Measurements from ENCODE around the gene IKZF1.
A peak's percentile ranks its signal among the peaks of the same experiment; 100 is the strongest.

IKZF1 gene

GRCh38 chr7:50399635-50400034, 95.1 kb downstream of the IKZF1 start:
- Histone ChIP-seq H3K4me3 (ENCODE audit: low read depth in 1 of 2, low read length in 2 of 2) (no peak overlapping the region), H3K27ac (ENCODE audit: low read length) (no peak overlapping the region), H3K27me3 (ENCODE audit: insufficient read depth, low read length, poor library complexity) (no peaks in the 10 kb centered on the region), H3K4me1 (ENCODE audit: insufficient read depth, low read length) (no peaks in the 10 kb centered on the region), H3K79me2 (ENCODE audit: insufficient read depth, low read length) (peaks cover 4% of the 10 kb centered on the region), H3K9ac (ENCODE audit: low read depth, low read length) (no peak overlapping the region), H2AFZ (ENCODE audit: low read depth, low read length) (no peak overlapping the region), H3K4me2 (ENCODE audit: insufficient read depth, low read length) (no peak overlapping the region), H3K9me3 (ENCODE audit: insufficient read depth, low read length, severe bottlenecking) (no peaks in the 10 kb centered on the region), H3K36me3 (ENCODE audit: insufficient read depth, low read length) (peaks cover 85% of the 10 kb centered on the region), H4K20me1 (ENCODE audit: insufficient read depth, low read length) (peaks cover 24% of the 10 kb centered on the region; the same call in 1 of the 2 replicates)
- TF ChIP-seq CTCF (IDR thresholded peaks at IDR 0.05; ENCODE audit: borderline replicate concordance, extremely low read depth, low read length, poor library complexity, severe bottlenecking) (no peak), EZH2 (IDR thresholded peaks at IDR 0.05; ENCODE audit: borderline replicate concordance, low read depth, low read length, severe bottlenecking) (no peak)
- ATAC-seq (ENCODE audit: insufficient read depth, low read depth) (no peak), DNase-seq (no peak)

GRCh38 chr7:50400114-50400513, 95.6 kb downstream of the IKZF1 start:
- no peaks in the 10 kb centered on the region for H3K4me1 ChIP-seq (ENCODE audit: insufficient read depth, low read length)
- no peak overlapping the region for H2AFZ ChIP-seq (ENCODE audit: low read depth, low read length)
- peaks cover 24% of the 10 kb centered on the region; the same call in 1 of the 2 replicates for H4K20me1 ChIP-seq (ENCODE audit: insufficient read depth, low read length)
- no peaks in the 10 kb centered on the region for H3K27me3 ChIP-seq (ENCODE audit: insufficient read depth, low read length, poor library complexity)
- no peak overlapping the region for H3K27ac ChIP-seq (ENCODE audit: low read length)
- peaks cover 83% of the 10 kb centered on the region for H3K36me3 ChIP-seq (ENCODE audit: insufficient read depth, low read length)
- no peak overlapping the region for H3K4me3 ChIP-seq (ENCODE audit: low read depth in 1 of 2, low read length in 2 of 2)
- H3K79me2 ChIP-seq (ENCODE audit: insufficient read depth, low read length) = peaks cover 4% of the 10 kb centered on the region
- DNase-seq (no peak), ATAC-seq (ENCODE audit: insufficient read depth, low read depth) (no peak)
- no peak overlapping the region for H3K9ac ChIP-seq (ENCODE audit: low read depth, low read length)
- TF ChIP-seq CTCF (IDR thresholded peaks at IDR 0.05; ENCODE audit: borderline replicate concordance, extremely low read depth, low read length, poor library complexity, severe bottlenecking) (no peak), EZH2 (IDR thresholded peaks at IDR 0.05; ENCODE audit: borderline replicate concordance, low read depth, low read length, severe bottlenecking) (no peak)
- H3K4me2 ChIP-seq (ENCODE audit: insufficient read depth, low read length) = no peak overlapping the region
- no peaks in the 10 kb centered on the region for H3K9me3 ChIP-seq (ENCODE audit: insufficient read depth, low read length, severe bottlenecking)

- ATAC-seq (ENCODE audit: insufficient read depth, low read depth) = peak; percentile 34; the same call in 1 of the 3 replicates
- Histone ChIP-seq H2AFZ (ENCODE audit: low read depth, low read length) (no peak overlapping the region), H3K36me3 (ENCODE audit: insufficient read depth, low read length) (peaks cover 52% of the 10 kb centered on the region), H3K27ac (ENCODE audit: low read length) (no peak overlapping the region), H3K27me3 (ENCODE audit: insufficient read depth, low read length, poor library complexity) (no peaks in the 10 kb centered on the region), H3K79me2 (ENCODE audit: insufficient read depth, low read length) (no peaks in the 10 kb centered on the region), H3K4me1 (ENCODE audit: insufficient read depth, low read length) (no peaks in the 10 kb centered on the region), H3K9ac (ENCODE audit: low read depth, low read length) (no peak overlapping the region), H3K4me3 (ENCODE audit: low read depth in 1 of 2, low read length in 2 of 2) (no peak overlapping the region), H3K4me2 (ENCODE audit: insufficient read depth, low read length) (no peak overlapping the region), H4K20me1 (ENCODE audit: insufficient read depth, low read length) (peaks cover 10% of the 10 kb centered on the region; the same call in 1 of the 2 replicates), H3K9me3 (ENCODE audit: insufficient read depth, low read length, severe bottlenecking) (no peaks in the 10 kb centered on the region)
- TF ChIP-seq EZH2 (IDR thresholded peaks at IDR 0.05; ENCODE audit: borderline replicate concordance, low read depth, low read length, severe bottlenecking) (no peak), CTCF (IDR thresholded peaks at IDR 0.05; ENCODE audit: borderline replicate concordance, extremely low read depth, low read length, poor library complexity, severe bottlenecking) (peak; percentile 37)
- DNase-seq = no peak
These were observed 99.9 kb downstream of the IKZF1 start for GRCh38 chr7:50404392-50404791.

- H3K4me2 ChIP-seq (ENCODE audit: insufficient read depth, low read length) = no peak overlapping the region
- H2AFZ ChIP-seq (ENCODE audit: low read depth, low read length) = no peak overlapping the region
- peaks cover 3% of the 10 kb centered on the region; the same call in 1 of the 2 replicates for H4K20me1 ChIP-seq (ENCODE audit: insufficient read depth, low read length)
- DNase-seq (no peak), ATAC-seq (ENCODE audit: insufficient read depth, low read depth) (no peak)
- H3K79me2 ChIP-seq (ENCODE audit: insufficient read depth, low read length) = no peaks in the 10 kb centered on the region
- TF ChIP-seq CTCF (IDR thresholded peaks at IDR 0.05; ENCODE audit: borderline replicate concordance, extremely low read depth, low read length, poor library complexity, severe bottlenecking) (no peak), EZH2 (IDR thresholded peaks at IDR 0.05; ENCODE audit: borderline replicate concordance, low read depth, low read length, severe bottlenecking) (no peak)
- H3K27me3 ChIP-seq (ENCODE audit: insufficient read depth, low read length, poor library complexity) = no peaks in the 10 kb centered on the region
- no peak overlapping the region for H3K9ac ChIP-seq (ENCODE audit: low read depth, low read length)
- H3K4me1 ChIP-seq (ENCODE audit: insufficient read depth, low read length) = peaks cover 7% of the 10 kb centered on the region
- H3K36me3 ChIP-seq (ENCODE audit: insufficient read depth, low read length) = peaks cover 43% of the 10 kb centered on the region
- no peak overlapping the region for H3K4me3 ChIP-seq (ENCODE audit: low read depth in 1 of 2, low read length in 2 of 2)
- H3K27ac ChIP-seq (ENCODE audit: low read length) = no peak overlapping the region
- no peaks in the 10 kb centered on the region for H3K9me3 ChIP-seq (ENCODE audit: insufficient read depth, low read length, severe bottlenecking)
These were observed 100.7 kb downstream of the IKZF1 start for GRCh38 chr7:50405221-50405620.

All from DND-41 (cell line).